ENCODE results near the gene ARL8B.
"Not testable (repeated sequence)": the region's sequence is repeated elsewhere in the genome, so short reads cannot be mapped to it uniquely, and the experiment has no call there.

ARL8B gene

GRCh38 chr3:5122030-5122740 lies at the start of gene ARL8B:
TSS of gene ARL8B (plus strand) at chr3:5122292. CDS start at chr3:5122466, 174 bp downstream.
- DNase-seq (peak; percentile 98), ATAC-seq (peak; percentile 96)

- ATAC-seq (no peak), DNase-seq (no peak)
These were observed 48.6 kb upstream of the ARL8B start for GRCh38 chr3:5073374-5074085.

- no peak for DNase-seq
- no peak for ATAC-seq
These were observed 43.9 kb upstream of the ARL8B start for GRCh38 chr3:5078151-5078550.

GRCh38 chr3:5079761-5080160 lies 42.3 kb upstream of the ARL8B start:
- DNase-seq, result no peak
- no peak for ATAC-seq

- DNase-seq (no peak), ATAC-seq (no peak)
These were observed 41.1 kb upstream of the ARL8B start for GRCh38 chr3:5080779-5081550.

GRCh38 chr3:5081973-5082788 lies 39.9 kb upstream of the ARL8B start:
- ATAC-seq, DNase-seq: not testable (repeated sequence)

- DNase-seq, result no peak
- no peak for ATAC-seq
These were observed 39.3 kb upstream of the ARL8B start for GRCh38 chr3:5082789-5083115.

GRCh38 chr3:5084224-5084623 lies 37.9 kb upstream of the ARL8B start:
- DNase-seq (no peak), ATAC-seq (no peak)

- DNase-seq (no peak), ATAC-seq (no peak)
These were observed 35.4 kb upstream of the ARL8B start for GRCh38 chr3:5086708-5087107.

GRCh38 chr3:5087209-5087608 lies 34.9 kb upstream of the ARL8B start:
- DNase-seq (no peak), ATAC-seq (no peak)

GRCh38 chr3:5090197-5090596 lies 31.9 kb upstream of the ARL8B start:
- no peak for DNase-seq
- no peak for ATAC-seq

GRCh38 chr3:5092018-5092417 lies 30.1 kb upstream of the ARL8B start:
- ATAC-seq (no peak), DNase-seq (no peak)

GRCh38 chr3:5093731-5094130 lies 28.4 kb upstream of the ARL8B start:
- DNase-seq (no peak), ATAC-seq (no peak)

- peak; percentile 35 for DNase-seq
- ATAC-seq, result peak; percentile 51
These were observed 26.2 kb upstream of the ARL8B start for GRCh38 chr3:5095886-5096285.

- DNase-seq (no peak), ATAC-seq (no peak)
These were observed 25.6 kb upstream of the ARL8B start for GRCh38 chr3:5096336-5097008.

- ATAC-seq (no peak), DNase-seq (no peak)
These were observed 23.7 kb upstream of the ARL8B start for GRCh38 chr3:5098346-5098745.

GRCh38 chr3:5102532-5102931 lies 19.6 kb upstream of the ARL8B start:
- DNase-seq (no peak), ATAC-seq (no peak)

- ATAC-seq, result no peak
- DNase-seq, result no peak
These were observed 18.3 kb upstream of the ARL8B start for GRCh38 chr3:5103743-5104142.

- DNase-seq, result no peak
- no peak for ATAC-seq
These were observed 17.0 kb upstream of the ARL8B start for GRCh38 chr3:5105050-5105449.

- not testable (repeated sequence) for ATAC-seq, DNase-seq
These were observed 15.7 kb upstream of the ARL8B start for GRCh38 chr3:5106371-5106770.

- ATAC-seq, result not testable (repeated sequence)
These were observed 15.2 kb upstream of the ARL8B start for GRCh38 chr3:5106933-5107334.

GRCh38 chr3:5110337-5110736 lies 11.8 kb upstream of the ARL8B start:
- ATAC-seq (no peak), DNase-seq (no peak)

More at GRCh38 chr3:5106933-5107334, 15.2 kb upstream of the ARL8B start:
- DNase-seq, result not testable (repeated sequence)
